Tibial nerve (tissue), 4 donors: ENCODE results near the gene TMEM132E. TPM values are rescaled to one million over a fixed set of nuclear protein-coding genes. Genes with fewer than 3 reads are reported as not detected.

ENCODE experiments used
- DNase-seq, 2 donors: peaks; one replicate each; pipeline ENCODE4 v3.0.0-alpha.2; 2019; ENCODE audit warnings: low spot score in 2 of 2
- H3K27ac ChIP-seq, 4 donors: fragments of 200-600 bp; sonication (generic) in 3 of 4; one replicate each; pipeline ENCODE4 v1.5.1; 2017 to 2019; ENCODE audit warnings: mild to moderate bottlenecking in 1 of 4
- H3K27me3 ChIP-seq, 2 donors: fragments of 200-600 bp; sonication (generic) in 1 of 2; one replicate each; pipeline versions ENCODE4 v1.5.1 to v1.6.0; 2017 to 2019
- H3K36me3 ChIP-seq, 3 donors: fragments of 200-600 bp; sonication (generic); one replicate each; pipeline ENCODE4 v1.5.1; 2018 to 2019
- H3K4me1 ChIP-seq, 4 donors: fragments of 200-600 bp; sonication (generic) in 3 of 4; one replicate each; pipeline ENCODE4 v1.5.1; 2017 to 2019
- H3K4me3 ChIP-seq, 4 donors: fragments of 200-600 bp; sonication (generic) in 3 of 4; one replicate each; pipeline ENCODE4 v1.5.1; 2017 to 2019; ENCODE audit warnings: mild to moderate bottlenecking in 1 of 4, moderate library complexity in 1 of 4
- H3K9me3 ChIP-seq, 4 donors: fragments of 200-600 bp; sonication (generic) in 3 of 4; one replicate each; pipeline ENCODE4 v1.5.1; 2017 to 2019
- EP300 ChIP-seq, 2 donors: sonication (generic); formaldehyde crosslinking; IDR thresholded peaks; one replicate each; pipeline ENCODE4 v1.6.1; 2017; ENCODE audit warnings: antibody characterized with exemption in 2 of 2, mild to moderate bottlenecking in 1 of 2
- POLR2A ChIP-seq, 2 donors: fragments of 450-650 bp; IDR thresholded peaks; one replicate each; pipeline ENCODE4 v1.6.1; 2017; ENCODE audit warnings: antibody characterized with exemption in 2 of 2, mild to moderate bottlenecking in 2 of 2, moderate library complexity in 2 of 2
- WGBS, 2 donors: methylation state at CpG; one replicate each; pipeline ENCODE4 v1.1.5; 2018; 5-methylcytosine and 5-hydroxymethylcytosine counted together
- total RNA-seq, 4 donors: library from RNA; depleted of rRNA; stranded (reverse); fragments of >200 nt; gene quantifications; one replicate each; pipeline ENCODE4 v1.1.0, GENCODE V29; 2016
- TF ChIP-seq, protein P1 (sequence below), 5 experiments: fragments of 200-600 bp in 3 of 5; fragments of 450-650 bp in 2 of 5; sonication (generic) in 3 of 5; IDR thresholded peaks; one replicate each; pipeline ENCODE4 v1.5.1; 2016 to 2019; ENCODE audit warnings: antibody characterized with exemption in 5 of 5, mild to moderate bottlenecking in 3 of 5, moderate library complexity in 2 of 5

Gene TMEM132E
- total RNA-seq, 4 donors from 2014 or later: 0.42 to 0.59 TPM; not detected in 2

DNA sequence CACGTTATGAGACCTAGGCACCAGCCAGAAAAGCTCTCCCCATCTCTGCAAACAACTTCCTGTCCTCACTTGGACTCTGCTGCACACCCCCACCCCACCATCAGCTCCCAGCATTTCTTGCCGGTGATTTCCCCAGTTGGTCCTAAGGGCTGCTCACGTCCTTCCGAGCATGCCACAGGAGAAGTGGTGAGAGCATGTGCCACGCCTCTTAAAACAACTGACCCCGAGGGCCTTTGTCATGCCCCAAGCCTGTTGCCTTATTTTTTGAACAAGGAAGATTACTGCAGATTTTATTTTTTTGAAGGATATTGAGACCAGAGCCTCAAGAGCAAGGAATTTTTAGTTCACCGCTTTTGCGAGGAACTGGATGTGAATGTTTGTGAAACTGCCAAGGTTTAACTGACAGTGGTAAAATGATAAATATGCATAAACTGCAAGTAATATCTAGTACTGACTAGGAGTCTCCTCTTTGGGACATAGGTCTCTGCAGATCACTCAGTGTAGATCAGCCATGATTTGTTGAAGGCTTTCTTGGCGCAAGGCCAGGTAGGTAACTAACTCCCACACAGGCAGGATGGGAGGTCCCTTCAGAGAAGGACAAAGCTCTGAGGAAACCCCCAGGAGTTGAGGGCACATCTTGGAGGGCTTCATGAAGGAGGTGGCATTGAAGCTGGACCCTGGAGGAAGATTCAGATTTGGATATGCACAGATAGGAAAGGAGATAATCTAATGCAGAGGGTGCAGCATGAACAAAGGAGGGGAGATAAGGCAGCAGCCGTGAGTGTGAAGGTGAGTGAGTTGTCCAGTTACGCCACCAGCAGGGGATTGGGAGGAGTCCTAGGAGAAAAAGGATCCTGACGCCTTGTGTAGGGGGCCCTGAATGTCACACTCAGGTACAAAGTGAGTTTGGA is 44.7 kb downstream of the TMEM132E start:
- H3K36me3 ChIP-seq: no peaks in the 10 kb centered on the region
- DNase-seq: no peak
- no peak for TF ChIP-seq EP300 (IDR thresholded peaks at IDR 0.05)
- no peak for TF ChIP-seq POLR2A (IDR thresholded peaks at IDR 0.05)
- TF ChIP-seq, protein P1, sequence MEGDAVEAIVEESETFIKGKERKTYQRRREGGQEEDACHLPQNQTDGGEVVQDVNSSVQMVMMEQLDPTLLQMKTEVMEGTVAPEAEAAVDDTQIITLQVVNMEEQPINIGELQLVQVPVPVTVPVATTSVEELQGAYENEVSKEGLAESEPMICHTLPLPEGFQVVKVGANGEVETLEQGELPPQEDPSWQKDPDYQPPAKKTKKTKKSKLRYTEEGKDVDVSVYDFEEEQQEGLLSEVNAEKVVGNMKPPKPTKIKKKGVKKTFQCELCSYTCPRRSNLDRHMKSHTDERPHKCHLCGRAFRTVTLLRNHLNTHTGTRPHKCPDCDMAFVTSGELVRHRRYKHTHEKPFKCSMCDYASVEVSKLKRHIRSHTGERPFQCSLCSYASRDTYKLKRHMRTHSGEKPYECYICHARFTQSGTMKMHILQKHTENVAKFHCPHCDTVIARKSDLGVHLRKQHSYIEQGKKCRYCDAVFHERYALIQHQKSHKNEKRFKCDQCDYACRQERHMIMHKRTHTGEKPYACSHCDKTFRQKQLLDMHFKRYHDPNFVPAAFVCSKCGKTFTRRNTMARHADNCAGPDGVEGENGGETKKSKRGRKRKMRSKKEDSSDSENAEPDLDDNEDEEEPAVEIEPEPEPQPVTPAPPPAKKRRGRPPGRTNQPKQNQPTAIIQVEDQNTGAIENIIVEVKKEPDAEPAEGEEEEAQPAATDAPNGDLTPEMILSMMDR (IDR thresholded peaks at IDR 0.05): no peak
- no peak overlapping the region for H3K27ac ChIP-seq
- peaks cover 0 to 35% of the 10 kb centered on the region in 2 donors for H3K27me3 ChIP-seq
- H3K4me3 ChIP-seq: no peak overlapping the region
- no peaks in the 10 kb centered on the region for H3K9me3 ChIP-seq
- 42 to 53% methylated on average over 12 of the region's 12 CpGs for WGBS, 2 donors
- H3K4me1 ChIP-seq: peaks cover 0 to 16% (median 0%) of the 10 kb centered on the region in 4 donors

DNA sequence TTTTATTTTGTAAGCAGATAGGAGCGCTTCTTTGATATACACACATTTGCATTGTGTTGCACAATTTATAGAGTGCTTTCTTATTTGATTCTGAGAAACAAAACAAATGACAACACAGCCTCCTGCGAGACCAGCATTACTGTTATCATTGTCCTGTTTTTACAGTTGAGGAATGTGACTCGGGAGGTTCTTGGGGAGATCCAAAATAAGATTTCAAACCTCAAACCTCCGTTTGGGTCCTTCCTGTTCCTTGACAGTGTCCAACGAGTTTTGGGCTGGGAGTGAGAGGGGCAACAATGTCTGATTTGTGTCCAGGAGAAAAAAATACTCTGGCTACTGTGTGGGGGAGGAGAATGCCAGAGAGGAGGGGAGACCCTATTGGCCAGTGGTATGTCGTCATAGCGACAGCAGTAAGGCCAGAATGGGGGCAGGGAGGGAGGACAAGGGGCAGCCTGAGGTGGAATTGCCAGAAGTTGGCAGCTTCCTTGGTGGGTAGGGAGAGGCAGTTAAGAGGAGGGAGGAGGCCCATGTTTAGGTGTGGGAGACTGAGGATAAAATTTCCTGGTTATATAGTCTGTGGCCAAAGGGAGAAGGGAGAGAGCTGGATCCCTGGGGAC is 45.5 kb downstream of the TMEM132E start:
- no peaks in the 10 kb centered on the region for H3K36me3 ChIP-seq
- no peak for DNase-seq
- H3K9me3 ChIP-seq: no peaks in the 10 kb centered on the region
- 23 to 30% methylated on average over 7 of the region's 7 CpGs for WGBS, 2 donors
- no peak overlapping the region for H3K4me3 ChIP-seq
- no peak overlapping the region for H3K27ac ChIP-seq
- TF ChIP-seq EP300 (IDR thresholded peaks at IDR 0.05) (no peak), POLR2A (IDR thresholded peaks at IDR 0.05) (no peak)
- TF ChIP-seq, protein P1 (IDR thresholded peaks at IDR 0.05): no peak
- peaks cover 0 to 35% of the 10 kb centered on the region in 2 donors for H3K27me3 ChIP-seq
- H3K4me1 ChIP-seq: peaks cover 0 to 16% (median 0%) of the 10 kb centered on the region in 4 donors

- no peak overlapping the region for H3K4me3 ChIP-seq
- no peak for DNase-seq
- no peaks in the 10 kb centered on the region for H3K36me3 ChIP-seq
- TF ChIP-seq POLR2A (IDR thresholded peaks at IDR 0.05): no peak
- no peak for TF ChIP-seq EP300 (IDR thresholded peaks at IDR 0.05)
- TF ChIP-seq, protein P1 (IDR thresholded peaks at IDR 0.05): no peak
- peaks cover 0 to 40% of the 10 kb centered on the region in 2 donors for H3K27me3 ChIP-seq
- peaks cover 0 to 16% (median 0%) of the 10 kb centered on the region in 4 donors for H3K4me1 ChIP-seq
- H3K27ac ChIP-seq: no peak overlapping the region
- no peaks in the 10 kb centered on the region for H3K9me3 ChIP-seq
- WGBS, 2 donors: 15 to 17% methylated on average over 13 to 20 of the region's 53 CpGs
These were observed 46.8 kb downstream of the TMEM132E start for GRCh38 chr17:34626121-34626681.

DNA sequence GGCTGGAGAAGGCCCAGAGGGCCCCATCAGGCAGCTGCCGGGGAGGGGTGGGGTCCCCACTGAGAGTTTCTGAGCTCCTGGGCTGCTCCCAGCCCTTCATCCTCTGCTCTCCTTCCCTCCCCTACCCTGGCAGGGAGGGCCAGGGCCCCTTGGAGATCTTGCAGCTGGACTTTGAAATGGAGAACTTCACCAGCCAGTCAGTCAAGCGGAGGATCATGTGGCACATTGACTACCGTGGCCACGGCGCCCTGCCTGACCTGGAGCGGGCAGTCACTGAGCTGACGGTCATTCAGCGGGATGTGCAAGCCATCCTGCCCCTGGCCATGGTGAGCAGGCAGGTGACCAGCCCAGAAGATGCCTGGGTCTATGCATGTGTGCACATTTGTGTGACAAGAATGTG is 49.5 kb downstream of the TMEM132E start:
- no peak for DNase-seq
- H3K9me3 ChIP-seq: no peaks in the 10 kb centered on the region
- H3K4me3 ChIP-seq: no peak overlapping the region
- H3K36me3 ChIP-seq: no peaks in the 10 kb centered on the region
- H3K27me3 ChIP-seq: peaks cover 0 to 51% of the 10 kb centered on the region in 2 donors
- peaks cover 0 to 16% (median 0%) of the 10 kb centered on the region in 4 donors for H3K4me1 ChIP-seq
- H3K27ac ChIP-seq: no peak overlapping the region
- TF ChIP-seq POLR2A (IDR thresholded peaks at IDR 0.05): no peak
- TF ChIP-seq, protein P1 (IDR thresholded peaks at IDR 0.05): no peak
- TF ChIP-seq EP300 (IDR thresholded peaks at IDR 0.05): no peak
- WGBS, 2 donors: 83 to 85% methylated on average over 8 of the region's 8 CpGs
